Measurements from ENCODE around the gene TRIM29. TPM values are rescaled to one million over a fixed set of nuclear protein-coding genes. Genes with fewer than 3 reads are reported as not detected.
"Not testable (repeated sequence)": the region's sequence is repeated elsewhere in the genome, so short reads cannot be mapped to it uniquely, and the experiment has no call there.

The TRIM29 gene
- total RNA-seq, 1 experiment from 2014 or later = 0.17 TPM

- H3K4me3 ChIP-seq (ENCODE audit: insufficient read depth, low read depth, low read length) = no peak overlapping the region
- no peak for DNase-seq
- H3K36me3 ChIP-seq (replicated peaks; ENCODE audit: control insufficient read depth, insufficient read depth, low read length) = no peaks in the 10 kb centered on the region
- H3K27me3 ChIP-seq (ENCODE audit: control insufficient read depth, insufficient read depth, low read length) = no peaks in the 10 kb centered on the region
These were observed 13.6 kb upstream of the TRIM29 start for GRCh38 chr11:120151536-120151935.

GRCh38 chr11:120149246-120149645 lies 11.3 kb upstream of the TRIM29 start:
- DNase-seq = no peak
- H3K4me3 ChIP-seq (ENCODE audit: insufficient read depth, low read depth, low read length) = no peak overlapping the region
- H3K36me3 ChIP-seq (replicated peaks; ENCODE audit: control insufficient read depth, insufficient read depth, low read length) = no peaks in the 10 kb centered on the region
- H3K27me3 ChIP-seq (ENCODE audit: control insufficient read depth, insufficient read depth, low read length) = no peaks in the 10 kb centered on the region

DNA sequence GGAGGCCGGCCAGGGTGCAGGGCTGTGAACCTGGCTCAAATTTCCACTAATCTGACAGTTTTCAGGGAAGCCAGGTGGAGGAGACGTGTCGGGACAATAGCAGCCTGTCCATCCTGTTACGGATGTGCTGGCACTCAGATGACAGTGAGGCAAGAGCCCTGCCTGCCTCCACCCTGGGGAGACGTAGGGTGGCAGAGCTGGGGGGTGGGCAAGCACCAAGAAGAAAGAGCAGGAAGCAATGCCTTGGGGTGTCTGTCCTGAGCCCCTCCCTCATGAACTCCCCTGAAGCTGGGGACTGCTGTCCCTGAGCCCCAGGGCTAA lies 10.0 kb upstream of the TRIM29 start:
- Histone ChIP-seq H3K4me3 (ENCODE audit: insufficient read depth, low read depth, low read length) (no peak overlapping the region), H3K36me3 (replicated peaks; ENCODE audit: control insufficient read depth, insufficient read depth, low read length) (no peaks in the 10 kb centered on the region), H3K27me3 (ENCODE audit: control insufficient read depth, insufficient read depth, low read length) (no peaks in the 10 kb centered on the region)
- no peak for DNase-seq

- peak; percentile 35 for DNase-seq
- H3K36me3 ChIP-seq (replicated peaks; ENCODE audit: control insufficient read depth, insufficient read depth, low read length) = no peaks in the 10 kb centered on the region
These were observed 9.4 kb upstream of the TRIM29 start for GRCh38 chr11:120147094-120147949.

GRCh38 chr11:120146413-120147093 lies 8.6 kb upstream of the TRIM29 start:
- H3K27me3 ChIP-seq (ENCODE audit: control insufficient read depth, insufficient read depth, low read length) = no peaks in the 10 kb centered on the region
- DNase-seq = no peak
- no peaks in the 10 kb centered on the region for H3K36me3 ChIP-seq (replicated peaks; ENCODE audit: control insufficient read depth, insufficient read depth, low read length)
- no peak overlapping the region for H3K4me3 ChIP-seq (ENCODE audit: insufficient read depth, low read depth, low read length)

More at GRCh38 chr11:120147094-120147949, 9.4 kb upstream of the TRIM29 start:
- Histone ChIP-seq H3K27me3 (ENCODE audit: control insufficient read depth, insufficient read depth, low read length) (no peaks in the 10 kb centered on the region), H3K4me3 (ENCODE audit: insufficient read depth, low read depth, low read length) (no peak overlapping the region)

DNA sequence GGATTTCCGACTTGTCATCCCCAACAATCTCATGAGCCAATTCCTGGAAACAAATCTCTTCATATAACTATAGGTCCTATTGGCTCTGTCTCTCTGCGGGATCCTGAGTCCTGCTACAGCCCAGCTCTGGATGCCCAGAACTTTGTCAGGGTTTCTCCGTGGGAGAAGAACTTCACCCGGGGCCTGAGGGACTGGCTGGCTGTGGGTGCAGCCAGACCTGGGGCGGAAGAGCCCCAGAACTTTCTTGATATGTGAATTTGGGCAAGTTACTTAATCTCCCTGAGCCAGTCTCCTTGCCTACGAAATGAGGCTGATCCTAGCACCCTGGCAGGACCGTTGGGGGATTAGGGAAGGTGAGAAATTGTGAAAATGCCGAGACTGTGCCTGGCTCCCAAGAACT lies 6.6 kb upstream of the TRIM29 start:
- H3K4me3 ChIP-seq (ENCODE audit: insufficient read depth, low read depth, low read length) = no peak overlapping the region
- H3K27me3 ChIP-seq (ENCODE audit: control insufficient read depth, insufficient read depth, low read length) = no peaks in the 10 kb centered on the region; the same call in 1 of the 2 replicates
- peak; percentile 6 for DNase-seq
- H3K36me3 ChIP-seq (replicated peaks; ENCODE audit: control insufficient read depth, insufficient read depth, low read length) = no peaks in the 10 kb centered on the region

DNA sequence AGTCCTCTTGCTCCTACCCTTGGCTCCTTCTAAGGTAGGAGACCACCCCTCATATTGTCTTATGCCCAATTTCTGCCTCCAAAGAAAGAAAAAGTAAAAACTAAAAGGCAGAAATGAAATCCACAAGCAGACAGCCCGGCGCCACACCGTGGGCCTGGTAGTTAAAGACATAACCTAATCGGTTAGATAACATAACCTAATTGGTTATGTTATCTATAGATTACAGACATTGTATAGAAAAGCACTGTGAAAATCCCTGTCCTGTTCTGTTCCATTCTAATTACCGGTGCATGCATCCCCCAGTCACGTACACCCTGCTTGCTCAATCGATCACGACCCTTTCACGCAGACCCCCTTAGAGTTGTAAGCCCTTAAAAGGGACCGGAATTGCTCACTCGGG lies 5.6 kb upstream of the TRIM29 start:
- not testable (repeated sequence) for H3K27me3 ChIP-seq (ENCODE audit: control insufficient read depth, insufficient read depth, low read length); H3K4me3 ChIP-seq (ENCODE audit: insufficient read depth, low read depth, low read length); DNase-seq

DNA sequence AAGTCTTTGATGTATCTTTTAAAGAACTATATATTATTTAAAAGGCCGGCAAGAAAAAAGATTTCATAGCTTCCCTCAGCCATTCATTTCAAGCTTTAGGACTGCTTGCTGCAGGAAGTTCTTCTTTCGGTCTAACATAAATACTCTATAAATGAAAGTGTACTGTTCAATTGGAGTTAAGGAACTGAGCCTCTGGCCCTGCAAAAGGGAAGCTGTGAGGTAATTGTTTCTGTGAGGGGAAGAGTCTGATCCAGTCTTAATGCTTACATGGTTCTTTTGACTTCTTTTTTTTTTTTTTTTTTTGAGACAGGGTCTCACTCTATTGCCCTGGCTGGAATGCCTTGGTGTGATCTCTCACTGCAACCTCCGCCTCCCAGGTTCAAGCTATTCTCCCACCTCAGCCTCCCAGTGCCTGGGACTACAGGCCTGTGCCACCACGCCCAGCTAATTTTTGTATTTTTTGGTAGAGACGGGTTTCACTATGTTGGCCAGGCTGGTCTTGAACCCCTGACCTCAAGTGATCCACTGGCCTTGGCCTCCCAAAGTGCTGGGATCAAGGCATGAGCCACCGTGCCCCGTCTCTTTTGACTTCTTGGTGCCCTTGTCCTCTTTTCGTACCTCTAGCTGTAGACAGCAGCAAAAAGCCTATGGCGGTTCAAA lies 4.7 kb upstream of the TRIM29 start:
- H3K4me3 ChIP-seq (ENCODE audit: insufficient read depth, low read depth, low read length) = no peak overlapping the region
- DNase-seq = no peak
- no peaks in the 10 kb centered on the region for H3K36me3 ChIP-seq (replicated peaks; ENCODE audit: control insufficient read depth, insufficient read depth, low read length)
- no peaks in the 10 kb centered on the region; the same call in 1 of the 2 replicates for H3K27me3 ChIP-seq (ENCODE audit: control insufficient read depth, insufficient read depth, low read length)

More for the DNA sequence above, 5.6 kb upstream of the TRIM29 start:
- not testable (repeated sequence) for H3K36me3 ChIP-seq (replicated peaks; ENCODE audit: control insufficient read depth, insufficient read depth, low read length)

DNA sequence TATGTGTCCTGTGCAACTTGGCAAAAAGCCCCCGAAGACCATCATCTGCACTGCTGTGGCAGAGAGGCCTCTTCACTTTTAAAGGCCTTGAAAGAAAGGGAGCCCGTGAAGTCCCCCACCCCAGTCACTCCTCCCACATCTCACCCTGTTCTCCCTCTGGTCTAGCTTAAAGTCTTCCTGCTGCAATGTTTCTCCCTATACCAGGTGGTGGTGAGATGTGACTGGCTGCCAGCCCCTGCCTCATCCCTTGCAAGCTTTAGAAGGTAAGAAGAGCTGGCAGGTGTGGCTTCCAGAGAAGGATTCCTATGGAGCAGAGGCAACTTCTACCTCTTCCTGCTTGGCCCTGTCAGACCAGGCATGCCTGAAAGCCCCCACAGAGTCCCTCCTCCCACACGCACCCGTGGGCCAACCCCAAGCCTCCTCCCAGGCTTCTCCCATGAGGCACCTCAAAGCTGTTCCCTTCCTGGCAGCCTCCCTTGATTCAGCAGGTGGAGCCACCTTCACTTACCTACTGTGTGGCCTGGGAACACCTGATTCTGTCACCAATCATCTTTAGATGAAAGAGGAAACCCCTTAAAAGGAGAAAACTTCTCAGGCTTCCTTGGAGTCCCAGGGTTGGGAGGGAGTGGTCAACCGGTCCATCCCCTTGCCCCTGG lies 4.0 kb upstream of the TRIM29 start:
- H3K36me3 ChIP-seq (replicated peaks; ENCODE audit: control insufficient read depth, insufficient read depth, low read length) = no peaks in the 10 kb centered on the region
- no peaks in the 10 kb centered on the region; the same call in 1 of the 2 replicates for H3K27me3 ChIP-seq (ENCODE audit: control insufficient read depth, insufficient read depth, low read length)
- H3K4me3 ChIP-seq (ENCODE audit: insufficient read depth, low read depth, low read length) = no peak overlapping the region
- peak; percentile 28 for DNase-seq

DNA sequence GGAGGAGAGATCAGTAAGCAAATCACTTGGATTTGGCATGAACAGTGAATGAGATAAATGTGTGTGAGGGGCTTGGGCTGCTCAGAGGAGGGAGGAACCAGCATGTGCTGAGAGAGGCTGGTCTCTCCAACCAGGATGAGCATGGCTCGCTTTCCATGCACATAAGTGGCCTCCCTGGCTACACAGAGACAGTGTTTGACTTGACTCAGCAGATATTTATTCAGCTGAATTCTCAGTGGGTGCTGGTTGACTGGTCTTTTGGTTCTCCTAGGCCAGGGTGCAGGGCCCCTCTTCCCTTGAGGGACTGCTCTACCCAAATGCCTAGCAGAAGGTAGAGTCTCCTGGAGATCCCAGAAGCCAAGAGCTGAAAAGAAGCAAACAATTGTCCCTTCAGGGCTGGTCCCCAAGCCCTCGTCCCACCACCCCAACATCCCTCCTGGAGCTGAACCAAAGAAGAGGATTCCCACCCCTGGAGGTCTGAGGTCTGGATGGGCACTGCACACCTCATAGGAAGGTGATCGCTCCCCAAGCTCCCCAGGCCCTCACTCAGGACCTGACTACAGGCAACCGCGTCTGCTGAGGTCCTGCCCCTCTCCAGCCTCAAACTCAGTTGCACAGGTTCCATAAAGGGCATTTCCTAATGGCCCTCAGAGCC lies 3.3 kb upstream of the TRIM29 start:
- DNase-seq = peak; percentile 12
- H3K36me3 ChIP-seq (replicated peaks; ENCODE audit: control insufficient read depth, insufficient read depth, low read length) = no peaks in the 10 kb centered on the region
- H3K27me3 ChIP-seq (ENCODE audit: control insufficient read depth, insufficient read depth, low read length) = no peaks in the 10 kb centered on the region; the same call in 1 of the 2 replicates
- no peak overlapping the region for H3K4me3 ChIP-seq (ENCODE audit: insufficient read depth, low read depth, low read length)

GRCh38 chr11:120139316-120140069 lies 1.6 kb upstream of the TRIM29 start:
- no peak overlapping the region for H3K4me3 ChIP-seq (ENCODE audit: insufficient read depth, low read depth, low read length)
- no peaks in the 10 kb centered on the region; the same call in 1 of the 2 replicates for H3K27me3 ChIP-seq (ENCODE audit: control insufficient read depth, insufficient read depth, low read length)
- DNase-seq = peak; percentile 53
- H3K36me3 ChIP-seq (replicated peaks; ENCODE audit: control insufficient read depth, insufficient read depth, low read length) = no peaks in the 10 kb centered on the region

DNA sequence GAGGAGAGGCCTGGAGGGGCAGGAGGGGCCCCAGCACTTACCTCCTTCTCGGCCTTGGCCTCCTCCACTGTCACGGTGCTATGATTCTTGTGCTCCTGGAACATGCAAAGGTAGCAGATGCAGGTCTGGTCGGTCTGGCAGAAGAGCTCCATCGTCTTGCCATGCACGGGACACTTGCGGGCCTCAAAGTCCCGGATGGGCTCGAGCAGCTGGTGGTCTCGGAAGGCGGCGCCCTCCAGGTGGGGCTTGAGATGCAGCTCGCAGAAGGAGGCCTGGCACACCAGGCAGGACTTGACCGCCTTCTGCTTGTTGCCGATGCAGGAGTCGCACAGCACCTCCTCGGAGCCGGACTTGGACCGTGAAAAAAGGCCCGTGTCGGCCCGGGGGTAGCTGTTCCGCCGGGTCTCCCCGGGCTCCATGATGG lies 714 bp downstream of the TRIM29 start:
- Histone ChIP-seq H3K27me3 (ENCODE audit: control insufficient read depth, insufficient read depth, low read length) (no peaks in the 10 kb centered on the region; the same call in 1 of the 2 replicates), H3K36me3 (replicated peaks; ENCODE audit: control insufficient read depth, insufficient read depth, low read length) (no peaks in the 10 kb centered on the region), H3K4me3 (ENCODE audit: insufficient read depth, low read depth, low read length) (no peak overlapping the region)
- DNase-seq = no peak

DNA sequence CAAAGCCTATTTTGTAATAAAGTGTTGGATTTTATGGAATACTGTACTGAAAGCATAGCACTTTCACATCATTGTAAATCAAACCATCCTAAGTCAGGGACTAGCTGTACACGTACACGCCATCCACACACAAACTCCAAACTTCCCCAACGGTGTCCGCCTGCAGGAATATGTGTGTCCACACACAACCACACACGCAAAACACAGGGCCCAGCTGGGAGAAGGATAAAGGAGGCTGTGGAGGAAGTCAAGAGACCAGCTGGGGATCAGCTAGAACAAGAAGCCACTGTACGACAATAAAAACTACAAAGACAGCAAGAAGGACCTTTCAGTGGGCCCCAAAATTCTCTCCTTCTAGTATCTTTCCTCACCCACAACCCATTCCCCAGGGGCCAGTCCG lies 1.6 kb downstream of the TRIM29 start:
- peak; percentile 14 for DNase-seq
- Histone ChIP-seq H3K4me3 (ENCODE audit: insufficient read depth, low read depth, low read length) (no peak overlapping the region), H3K36me3 (replicated peaks; ENCODE audit: control insufficient read depth, insufficient read depth, low read length) (no peaks in the 10 kb centered on the region), H3K27me3 (ENCODE audit: control insufficient read depth, insufficient read depth, low read length) (no peaks in the 10 kb centered on the region; the same call in 1 of the 2 replicates)
